Measurements from ENCODE around the gene ANKH. TPM values are rescaled to one million over a fixed set of nuclear protein-coding genes. Genes with fewer than 3 reads are reported as not detected.
"Not testable (repeated sequence)": the region's sequence is repeated elsewhere in the genome, so short reads cannot be mapped to it uniquely, and the experiment has no call there.

ANKH gene
- polyA plus RNA-seq, 2 of the 4 experiments (the other 2 are of a cell fraction): 11.7 to 17.3 TPM

DNA sequence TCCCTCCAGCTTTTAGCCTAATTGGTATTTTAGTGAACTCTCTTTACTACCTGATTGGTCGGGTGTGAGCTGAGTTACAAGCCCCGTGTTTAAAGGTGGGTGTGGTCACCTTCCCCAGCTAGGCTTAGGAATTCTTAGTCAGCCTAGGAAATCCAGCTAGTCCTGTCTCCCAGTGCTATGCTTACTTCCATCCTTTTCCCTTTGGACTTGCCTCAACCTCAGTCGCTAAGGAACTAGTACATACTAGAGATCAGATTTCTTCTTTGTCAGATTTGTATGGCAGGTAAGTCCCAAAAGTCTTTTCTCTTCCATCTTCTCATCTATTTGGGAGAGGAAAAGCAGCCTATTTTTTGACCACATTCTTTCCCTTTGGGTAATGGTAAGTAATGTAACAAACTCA is 22.6 kb downstream of the ANKH start:
- H3K4me1 ChIP-seq; FAIRE-seq; H3K27ac ChIP-seq; ATAC-seq; DNase-seq (ENCODE audit: low read depth in 1 of 2, low spot score in 1 of 2); H3K4me2 ChIP-seq; POLR2A ChIA-PET; H3K9me3 ChIP-seq; H3K4me3 ChIP-seq: not testable (repeated sequence)
- CTCF ChIA-PET: interaction anchor here (0.9 to 1.6 kb wide), 4 partner anchors 10 to 22 kb away, joined by 3 to 4 read pairs (median 4); partner anchors contain the start of gene ANKH
- WGBS (ENCODE audit: missing lambda C conversion rate): 62% methylated on average over 3 of the region's 3 CpGs

- ATAC-seq (no peak), DNase-seq (ENCODE audit: low read depth in 1 of 2, low spot score in 1 of 2) (no peak), FAIRE-seq (no peak)
- H3K4me1 ChIP-seq: no peaks in the 10 kb centered on the region
- no peak overlapping the region for H3K4me2 ChIP-seq
- no peak overlapping the region for H3K4me3 ChIP-seq
- TF ChIP-seq BCL3 (IDR thresholded peaks at IDR 0.05) (no peak), TFCP2L1 (CRISPR knock-in tag; IDR thresholded peaks at IDR 0.05) (no peak), HOXB13 (CRISPR knock-in tag; IDR thresholded peaks at IDR 0.05; ENCODE audit: low read depth) (no peak), EHF (CRISPR knock-in tag; IDR thresholded peaks at IDR 0.05) (no peak), RFX5 (IDR thresholded peaks at IDR 0.05) (no peak), HOXB5 (CRISPR knock-in tag; IDR thresholded peaks at IDR 0.05) (no peak), HDAC2 (IDR thresholded peaks at IDR 0.05) (no peak), SMC3 (IDR thresholded peaks at IDR 0.05) (no peak), JUN (IDR thresholded peaks at IDR 0.05) (no peak)
- TF ChIP-seq, protein P1, sequence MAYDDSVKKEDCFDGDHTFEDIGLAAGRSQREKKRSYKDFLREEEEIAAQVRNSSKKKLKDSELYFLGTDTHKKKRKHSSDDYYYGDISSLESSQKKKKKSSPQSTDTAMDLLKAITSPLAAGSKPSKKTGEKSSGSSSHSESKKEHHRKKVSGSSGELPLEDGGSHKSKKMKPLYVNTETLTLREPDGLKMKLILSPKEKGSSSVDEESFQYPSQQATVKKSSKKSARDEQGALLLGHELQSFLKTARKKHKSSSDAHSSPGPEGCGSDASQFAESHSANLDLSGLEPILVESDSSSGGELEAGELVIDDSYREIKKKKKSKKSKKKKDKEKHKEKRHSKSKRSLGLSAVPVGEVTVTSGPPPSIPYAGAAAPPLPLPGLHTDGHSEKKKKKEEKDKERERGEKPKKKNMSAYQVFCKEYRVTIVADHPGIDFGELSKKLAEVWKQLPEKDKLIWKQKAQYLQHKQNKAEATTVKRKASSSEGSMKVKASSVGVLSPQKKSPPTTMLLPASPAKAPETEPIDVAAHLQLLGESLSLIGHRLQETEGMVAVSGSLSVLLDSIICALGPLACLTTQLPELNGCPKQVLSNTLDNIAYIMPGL (CRISPR knock-in tag; IDR thresholded peaks at IDR 0.05; ENCODE audit: borderline replicate concordance): no peak
- TF ChIP-seq, protein P2, sequence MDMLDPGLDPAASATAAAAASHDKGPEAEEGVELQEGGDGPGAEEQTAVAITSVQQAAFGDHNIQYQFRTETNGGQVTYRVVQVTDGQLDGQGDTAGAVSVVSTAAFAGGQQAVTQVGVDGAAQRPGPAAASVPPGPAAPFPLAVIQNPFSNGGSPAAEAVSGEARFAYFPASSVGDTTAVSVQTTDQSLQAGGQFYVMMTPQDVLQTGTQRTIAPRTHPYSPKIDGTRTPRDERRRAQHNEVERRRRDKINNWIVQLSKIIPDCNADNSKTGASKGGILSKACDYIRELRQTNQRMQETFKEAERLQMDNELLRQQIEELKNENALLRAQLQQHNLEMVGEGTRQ (IDR thresholded peaks at IDR 0.05): no peak
- WGBS (ENCODE audit: missing lambda C conversion rate): 94% methylated on average over 21 of the region's 21 CpGs
- ChIA-PET POLR2A (no interaction called here), CTCF (interaction anchor here (1.1 to 1.4 kb wide), 2 partner anchors 10 to 14 kb away, joined by 3 to 4 read pairs; no protein-coding TSS in a partner anchor)
- no peak overlapping the region for H3K27ac ChIP-seq
- no peaks in the 10 kb centered on the region for H3K9me3 ChIP-seq
Observed at GRCh38 chr5:14848385-14848784, 23.2 kb downstream of the ANKH start.

GRCh38 chr5:14847471-14847870 is 24.1 kb downstream of the ANKH start:
- Histone ChIP-seq H3K4me3 (no peak overlapping the region), H3K4me1 (no peaks in the 10 kb centered on the region), H3K9me3 (no peaks in the 10 kb centered on the region), H3K4me2 (no peak overlapping the region), H3K27ac (no peak overlapping the region)
- no peak for ATAC-seq
- no peak for DNase-seq (ENCODE audit: low read depth in 1 of 2, low spot score in 1 of 2)
- ChIA-PET POLR2A (no interaction called here), CTCF (interaction anchor here (1.1 to 1.4 kb wide), 2 partner anchors 9 to 13 kb away, joined by 3 to 4 read pairs; no protein-coding TSS in a partner anchor)
- TF ChIP-seq FOXS1 (CRISPR knock-in tag; IDR thresholded peaks at IDR 0.05) (no peak), HOXB5 (CRISPR knock-in tag; IDR thresholded peaks at IDR 0.05) (no peak), BCL3 (IDR thresholded peaks at IDR 0.05) (no peak), GATA3 (IDR thresholded peaks at IDR 0.05; ENCODE audit: borderline replicate concordance) (no peak), RNF2 (IDR thresholded peaks at IDR 0.05; ENCODE audit: borderline replicate concordance, low read depth) (no peak), ZFP36 (IDR thresholded peaks at IDR 0.05; ENCODE audit: borderline replicate concordance, partially characterized antibody) (no peak), EHMT2 (IDR thresholded peaks at IDR 0.05; ENCODE audit: low read depth) (no peak), MAX (IDR thresholded peaks at IDR 0.05) (no peak), MAFK (IDR thresholded peaks at IDR 0.05; ENCODE audit: partially characterized antibody) (no peak), RARB (CRISPR knock-in tag; IDR thresholded peaks at IDR 0.05) (no peak), CBX2 (IDR thresholded peaks at IDR 0.05; ENCODE audit: borderline replicate concordance, low read depth) (no peak), CHD4 (IDR thresholded peaks at IDR 0.05; ENCODE audit: borderline replicate concordance) (no peak), JUNB (IDR thresholded peaks at IDR 0.05) (no peak)
- TF ChIP-seq, protein P3, sequence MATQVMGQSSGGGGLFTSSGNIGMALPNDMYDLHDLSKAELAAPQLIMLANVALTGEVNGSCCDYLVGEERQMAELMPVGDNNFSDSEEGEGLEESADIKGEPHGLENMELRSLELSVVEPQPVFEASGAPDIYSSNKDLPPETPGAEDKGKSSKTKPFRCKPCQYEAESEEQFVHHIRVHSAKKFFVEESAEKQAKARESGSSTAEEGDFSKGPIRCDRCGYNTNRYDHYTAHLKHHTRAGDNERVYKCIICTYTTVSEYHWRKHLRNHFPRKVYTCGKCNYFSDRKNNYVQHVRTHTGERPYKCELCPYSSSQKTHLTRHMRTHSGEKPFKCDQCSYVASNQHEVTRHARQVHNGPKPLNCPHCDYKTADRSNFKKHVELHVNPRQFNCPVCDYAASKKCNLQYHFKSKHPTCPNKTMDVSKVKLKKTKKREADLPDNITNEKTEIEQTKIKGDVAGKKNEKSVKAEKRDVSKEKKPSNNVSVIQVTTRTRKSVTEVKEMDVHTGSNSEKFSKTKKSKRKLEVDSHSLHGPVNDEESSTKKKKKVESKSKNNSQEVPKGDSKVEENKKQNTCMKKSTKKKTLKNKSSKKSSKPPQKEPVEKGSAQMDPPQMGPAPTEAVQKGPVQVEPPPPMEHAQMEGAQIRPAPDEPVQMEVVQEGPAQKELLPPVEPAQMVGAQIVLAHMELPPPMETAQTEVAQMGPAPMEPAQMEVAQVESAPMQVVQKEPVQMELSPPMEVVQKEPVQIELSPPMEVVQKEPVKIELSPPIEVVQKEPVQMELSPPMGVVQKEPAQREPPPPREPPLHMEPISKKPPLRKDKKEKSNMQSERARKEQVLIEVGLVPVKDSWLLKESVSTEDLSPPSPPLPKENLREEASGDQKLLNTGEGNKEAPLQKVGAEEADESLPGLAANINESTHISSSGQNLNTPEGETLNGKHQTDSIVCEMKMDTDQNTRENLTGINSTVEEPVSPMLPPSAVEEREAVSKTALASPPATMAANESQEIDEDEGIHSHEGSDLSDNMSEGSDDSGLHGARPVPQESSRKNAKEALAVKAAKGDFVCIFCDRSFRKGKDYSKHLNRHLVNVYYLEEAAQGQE (IDR thresholded peaks at IDR 0.05): no peak
- 95% methylated on average over 5 of the region's 5 CpGs for WGBS (ENCODE audit: missing lambda C conversion rate)
- FAIRE-seq: no peak
